ENCODE measurements around the gene SYT1. TPM values are rescaled to one million over a fixed set of nuclear protein-coding genes. Genes with fewer than 3 reads are reported as not detected.

Gene SYT1
- total RNA-seq, 2 donors from 2014 or later = 1.3 to 1.9 TPM

GRCh38 chr12:79046021-79046420, 181.4 kb downstream of the SYT1 start:
- Histone ChIP-seq H3K4me3 (no peak overlapping the region), H3K9me3 (no peaks in the 10 kb centered on the region), H3K27me3 (replicated peaks; ENCODE audit: insufficient read depth) (no peaks in the 10 kb centered on the region), H3K4me1 (ENCODE audit: control insufficient read depth in 1 of 2, low read depth in 2 of 2) (no peaks in the 10 kb centered on the region), H3K36me3 (no peaks in the 10 kb centered on the region), H3K27ac (no peak overlapping the region)
- no peak for DNase-seq (ENCODE audit: low spot score)
- ATAC-seq (ENCODE audit: insufficient number of reproducible peaks, low FRiP score, low read depth) = no peak
- no peak for TF ChIP-seq CTCF (IDR thresholded peaks at IDR 0.05)

DNA sequence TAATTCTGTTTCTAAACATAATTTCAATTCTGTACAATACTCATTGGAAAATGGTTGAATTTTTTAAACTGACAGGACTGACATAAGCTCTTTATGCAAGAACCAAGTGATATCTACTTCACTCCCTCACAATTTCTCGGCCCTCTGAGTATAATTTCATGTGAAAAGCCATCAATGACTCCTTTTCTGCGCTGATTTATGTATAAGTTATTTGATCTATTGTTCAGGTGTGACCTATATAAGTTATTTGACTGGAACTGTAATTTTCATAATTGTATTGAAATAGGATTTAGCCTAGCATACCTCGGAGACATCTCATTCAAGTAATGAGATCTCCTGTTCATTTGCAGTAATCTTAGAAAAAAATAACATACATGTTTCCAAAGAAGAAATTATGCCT, 184.4 kb downstream of the SYT1 start:
- Histone ChIP-seq H3K4me3 (no peak overlapping the region), H3K27me3 (replicated peaks; ENCODE audit: insufficient read depth) (no peaks in the 10 kb centered on the region), H3K4me1 (ENCODE audit: control insufficient read depth in 1 of 2, low read depth in 2 of 2) (no peaks in the 10 kb centered on the region), H3K36me3 (no peaks in the 10 kb centered on the region), H3K9me3 (no peaks in the 10 kb centered on the region), H3K27ac (no peak overlapping the region)
- TF ChIP-seq CTCF (IDR thresholded peaks at IDR 0.05) = no peak
- DNase-seq (ENCODE audit: low spot score) = no peak
- ATAC-seq (ENCODE audit: insufficient number of reproducible peaks, low FRiP score, low read depth) = no peak

DNA sequence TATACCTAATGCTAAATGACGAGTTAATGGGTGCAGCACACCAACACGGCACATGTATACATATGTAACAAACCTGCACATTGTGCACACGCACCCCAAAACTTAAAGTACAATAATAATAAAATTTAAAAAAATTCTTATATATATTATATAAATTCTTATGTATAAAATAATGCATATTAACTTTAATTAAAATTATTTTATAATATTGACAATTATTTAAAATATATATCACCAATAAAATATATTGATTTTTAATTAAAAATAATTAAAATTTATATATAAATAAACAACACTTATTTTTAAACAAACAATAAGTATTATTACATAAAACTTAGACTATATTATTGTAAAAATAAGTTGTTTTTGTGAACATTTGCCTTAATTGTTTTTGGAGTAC, 188.8 kb downstream of the SYT1 start:
- H3K36me3 ChIP-seq = no peaks in the 10 kb centered on the region
- no peaks in the 10 kb centered on the region for H3K27me3 ChIP-seq (replicated peaks; ENCODE audit: insufficient read depth)
- no peaks in the 10 kb centered on the region for H3K4me1 ChIP-seq (ENCODE audit: control insufficient read depth in 1 of 2, low read depth in 2 of 2)
- no peak for DNase-seq (ENCODE audit: low spot score)
- no peak for ATAC-seq (ENCODE audit: insufficient number of reproducible peaks, low FRiP score, low read depth)
- no peak overlapping the region for H3K4me3 ChIP-seq
- no peaks in the 10 kb centered on the region for H3K9me3 ChIP-seq
- no peak overlapping the region for H3K27ac ChIP-seq
- no peak for TF ChIP-seq CTCF (IDR thresholded peaks at IDR 0.05)

DNA sequence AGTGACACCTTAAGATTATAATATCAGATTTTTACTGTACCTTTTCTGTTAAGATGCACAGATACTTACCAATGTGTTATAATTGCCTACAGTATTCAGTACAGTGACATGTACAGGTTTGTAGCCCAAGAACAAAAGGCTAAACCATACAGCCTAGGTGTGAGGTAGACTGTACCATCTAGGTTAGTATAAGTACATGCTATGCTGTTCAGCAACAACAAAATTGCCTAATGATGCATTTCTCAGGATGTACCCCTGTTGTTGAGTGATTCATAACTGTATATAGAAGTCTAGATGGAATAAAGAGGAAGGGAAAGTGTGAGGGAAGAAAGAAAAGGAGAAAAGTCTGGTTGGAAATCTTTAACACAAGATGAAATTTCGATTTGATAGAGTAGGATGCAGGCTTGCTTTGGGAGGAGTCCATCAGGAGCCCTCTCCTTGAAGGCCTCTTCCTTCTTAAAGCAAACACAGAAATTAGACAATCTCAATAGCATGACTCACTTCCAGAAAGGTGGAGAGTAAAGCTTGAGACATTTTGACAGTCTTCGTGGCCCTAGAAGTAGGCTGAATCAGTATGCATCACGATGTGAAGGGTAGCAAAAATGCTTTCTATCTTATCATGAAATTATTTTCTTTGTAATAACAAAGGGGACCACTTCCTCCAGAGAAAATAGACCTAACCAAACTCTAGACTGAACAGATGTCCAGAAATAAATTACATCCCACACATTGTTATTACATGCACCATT, 191.5 kb downstream of the SYT1 start:
- no peaks in the 10 kb centered on the region for H3K9me3 ChIP-seq
- no peak overlapping the region for H3K4me3 ChIP-seq
- DNase-seq (ENCODE audit: low spot score) = no peak
- no peak for TF ChIP-seq CTCF (IDR thresholded peaks at IDR 0.05)
- no peaks in the 10 kb centered on the region for H3K27me3 ChIP-seq (replicated peaks; ENCODE audit: insufficient read depth)
- H3K27ac ChIP-seq = no peak overlapping the region
- ATAC-seq (ENCODE audit: insufficient number of reproducible peaks, low FRiP score, low read depth) = no peak
- H3K4me1 ChIP-seq (ENCODE audit: control insufficient read depth in 1 of 2, low read depth in 2 of 2) = no peaks in the 10 kb centered on the region
- H3K36me3 ChIP-seq = no peaks in the 10 kb centered on the region

GRCh38 chr12:79056775-79057174, 192.2 kb downstream of the SYT1 start:
- TF ChIP-seq CTCF (IDR thresholded peaks at IDR 0.05) = no peak
- ATAC-seq (ENCODE audit: insufficient number of reproducible peaks, low FRiP score, low read depth) = no peak
- H3K4me1 ChIP-seq (ENCODE audit: control insufficient read depth in 1 of 2, low read depth in 2 of 2) = no peaks in the 10 kb centered on the region
- H3K9me3 ChIP-seq = no peaks in the 10 kb centered on the region
- no peaks in the 10 kb centered on the region for H3K36me3 ChIP-seq
- no peaks in the 10 kb centered on the region for H3K27me3 ChIP-seq (replicated peaks; ENCODE audit: insufficient read depth)
- no peak overlapping the region for H3K4me3 ChIP-seq
- no peak for DNase-seq (ENCODE audit: low spot score)
- H3K27ac ChIP-seq = no peak overlapping the region

All from thoracic aorta (tissue), 2 donors.